ENCODE results near the gene CLPTM1L. TPM values are rescaled to one million over a fixed set of nuclear protein-coding genes. Genes with fewer than 3 reads are reported as not detected.

CLPTM1L gene
- total and polyA plus RNA-seq, 9 of the 15 experiments (the other 6 are each of a cell fraction or from before 2014, with no cell fraction given), result 3.5 to 217 (median 177) TPM

DNA sequence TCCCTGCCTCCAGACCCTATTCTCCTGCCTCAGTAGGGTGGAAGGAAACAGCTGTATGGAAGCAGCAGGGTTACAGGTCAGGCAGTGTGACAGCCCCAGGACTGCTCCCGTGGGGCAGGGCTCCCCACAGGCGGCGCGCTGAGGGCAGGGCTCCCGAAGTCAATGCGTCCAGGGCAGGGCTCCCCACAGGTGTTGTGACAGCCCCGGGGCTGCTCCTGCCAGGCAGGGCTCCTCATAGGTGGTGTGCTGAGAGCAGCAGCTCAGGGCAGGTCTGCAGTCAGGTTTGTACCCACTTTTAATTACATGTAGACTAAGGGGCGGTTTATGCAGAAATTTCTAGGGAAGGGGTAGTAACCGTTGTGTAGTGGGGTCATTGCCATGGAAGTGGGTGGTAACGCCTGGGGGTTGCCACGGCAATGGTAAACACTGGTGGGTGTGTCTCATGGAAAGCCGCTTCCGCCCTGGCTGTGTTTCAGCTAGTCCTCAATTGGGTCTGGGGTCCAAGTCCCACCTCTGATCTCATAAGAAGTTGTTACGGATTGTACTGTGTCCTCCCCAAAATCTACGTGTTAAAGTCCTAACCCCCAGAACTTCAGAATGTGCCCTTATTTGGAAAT lies 33.4 kb downstream of the CLPTM1L start (continued):
- TF ChIP-seq, protein P1, sequence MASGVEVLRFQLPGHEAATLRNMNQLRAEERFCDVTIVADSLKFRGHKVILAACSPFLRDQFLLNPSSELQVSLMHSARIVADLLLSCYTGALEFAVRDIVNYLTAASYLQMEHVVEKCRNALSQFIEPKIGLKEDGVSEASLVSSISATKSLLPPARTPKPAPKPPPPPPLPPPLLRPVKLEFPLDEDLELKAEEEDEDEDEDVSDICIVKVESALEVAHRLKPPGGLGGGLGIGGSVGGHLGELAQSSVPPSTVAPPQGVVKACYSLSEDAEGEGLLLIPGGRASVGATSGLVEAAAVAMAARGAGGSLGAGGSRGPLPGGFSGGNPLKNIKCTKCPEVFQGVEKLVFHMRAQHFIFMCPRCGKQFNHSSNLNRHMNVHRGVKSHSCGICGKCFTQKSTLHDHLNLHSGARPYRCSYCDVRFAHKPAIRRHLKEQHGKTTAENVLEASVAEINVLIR (CRISPR knock-in tag; IDR thresholded peaks at IDR 0.05), result no peak
- TF ChIP-seq NFE2L1 (tag; IDR thresholded peaks at IDR 0.05; ENCODE audit: borderline replicate concordance, low read depth) (no peak), PRPF4 (IDR thresholded peaks at IDR 0.05; ENCODE audit: insufficient read depth, low read depth, low read length, poor library complexity, severe bottlenecking) (no peak), ZNF507 (tag; conservative IDR thresholded peaks at IDR 0.05) (no peak), HDGF (IDR thresholded peaks at IDR 0.05) (no peak), ZKSCAN8 (CRISPR knock-in tag; IDR thresholded peaks at IDR 0.05) (no peak), NUFIP1 (IDR thresholded peaks at IDR 0.05; ENCODE audit: partially characterized antibody) (no peak)

DNA sequence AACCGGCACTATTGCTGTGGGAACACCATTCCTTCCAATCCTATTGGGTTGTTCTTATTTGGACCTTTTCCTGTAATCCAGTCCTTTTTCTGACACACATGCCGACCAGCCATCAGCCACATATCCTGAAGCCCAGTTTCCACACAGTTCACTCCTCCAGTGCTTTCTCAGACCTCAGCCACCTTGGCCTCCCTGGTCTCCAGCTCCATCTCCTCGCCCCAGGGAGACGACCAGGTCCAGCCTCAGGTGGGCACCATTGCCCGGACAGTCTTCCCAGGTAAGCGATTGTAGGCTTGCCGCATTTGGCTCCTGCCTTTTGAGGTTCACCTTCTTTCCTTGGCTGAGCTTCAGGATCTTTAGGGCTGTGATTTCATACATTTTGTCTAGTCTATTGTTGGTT lies 34.8 kb downstream of the CLPTM1L start:
- ATAC-seq (no peak), FAIRE-seq (no peak), DNase-seq (ENCODE audit: extremely low read depth in 1 of 4, low spot score in 3 of 4) (no peak)
- in situ Hi-C loops (cut with MboI), result no loop called here
- H3K4me2 ChIP-seq (ENCODE audit: insufficient read depth, low read length), result no peak overlapping the region
- no peak overlapping the region for H3K9ac ChIP-seq (ENCODE audit: insufficient read depth in 1 of 2, low read depth in 2 of 2, low read length in 2 of 2)
- no peak overlapping the region for H3K4me3 ChIP-seq
- peaks cover 29 to 52% of the 10 kb centered on the region in 2 experiments for H3K27me3 ChIP-seq (ENCODE audit: control insufficient read depth in 2 of 2, insufficient read depth in 2 of 2, low read length in 2 of 2)
- peaks cover 0 to 11% of the 10 kb centered on the region in 2 experiments; a peak in 1 of 5 replicates for H3K4me1 ChIP-seq (replicated peaks in 1 of 2; ENCODE audit: control insufficient read depth in 2 of 2, insufficient read depth in 2 of 2, low read length in 2 of 2)
- no peaks in the 10 kb centered on the region for H3K9me3 ChIP-seq (replicated peaks; ENCODE audit: control insufficient read depth, insufficient read depth, low read depth, low read length)
- H4K20me1 ChIP-seq (replicated peaks; ENCODE audit: control insufficient read depth, insufficient read depth, low read length), result peaks cover 6% of the 10 kb centered on the region; the same call in 1 of the 2 replicates
- no peaks in the 10 kb centered on the region for H3K9me1 ChIP-seq (ENCODE audit: control insufficient read depth, insufficient read depth, low read length)
- H2AFZ ChIP-seq (ENCODE audit: low read depth, low read length), result no peak overlapping the region
- ChIA-PET POLR2A (interaction anchor here (1.2 to 2.0 kb wide), 2 partner anchors 10 to 17 kb away, joined by 5 to 6 read pairs; no protein-coding TSS in a partner anchor), CTCF (ENCODE audit: low intra/inter-chr PET ratio) (no interaction called here)
- no peak overlapping the region for H3K27ac ChIP-seq (ENCODE audit: extremely low read depth, low read depth, low read length)
- no peaks in the 10 kb centered on the region for H3K79me2 ChIP-seq (ENCODE audit: control insufficient read depth, insufficient read depth, low read length)
- intact Hi-C loops (cut with micrococcal nuclease), result no loop called here
- WGBS (ENCODE audit: insufficient coverage, low coverage, missing lambda C conversion rate), result 2% methylated on average over 7 of the region's 7 CpGs
- BruUV-seq (replicated peaks), result no TSS peak
- H3K36me3 ChIP-seq (ENCODE audit: control insufficient read depth, insufficient read depth, low read length), result no peaks in the 10 kb centered on the region
- TF ChIP-seq, protein P2, sequence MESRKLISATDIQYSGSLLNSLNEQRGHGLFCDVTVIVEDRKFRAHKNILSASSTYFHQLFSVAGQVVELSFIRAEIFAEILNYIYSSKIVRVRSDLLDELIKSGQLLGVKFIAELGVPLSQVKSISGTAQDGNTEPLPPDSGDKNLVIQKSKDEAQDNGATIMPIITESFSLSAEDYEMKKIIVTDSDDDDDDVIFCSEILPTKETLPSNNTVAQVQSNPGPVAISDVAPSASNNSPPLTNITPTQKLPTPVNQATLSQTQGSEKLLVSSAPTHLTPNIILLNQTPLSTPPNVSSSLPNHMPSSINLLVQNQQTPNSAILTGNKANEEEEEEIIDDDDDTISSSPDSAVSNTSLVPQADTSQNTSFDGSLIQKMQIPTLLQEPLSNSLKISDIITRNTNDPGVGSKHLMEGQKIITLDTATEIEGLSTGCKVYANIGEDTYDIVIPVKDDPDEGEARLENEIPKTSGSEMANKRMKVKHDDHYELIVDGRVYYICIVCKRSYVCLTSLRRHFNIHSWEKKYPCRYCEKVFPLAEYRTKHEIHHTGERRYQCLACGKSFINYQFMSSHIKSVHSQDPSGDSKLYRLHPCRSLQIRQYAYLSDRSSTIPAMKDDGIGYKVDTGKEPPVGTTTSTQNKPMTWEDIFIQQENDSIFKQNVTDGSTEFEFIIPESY (CRISPR knock-in tag; IDR thresholded peaks at IDR 0.05), result no peak
- TF ChIP-seq CBX8 (IDR thresholded peaks at IDR 0.05; ENCODE audit: borderline replicate concordance, extremely low read depth, low read depth, low read length, poor library complexity, severe bottlenecking), result no peak
- no peak for TF ChIP-seq IRF2 (CRISPR knock-in tag; IDR thresholded peaks at IDR 0.05)
- no peak for TF ChIP-seq WHSC1 (IDR thresholded peaks at IDR 0.05; ENCODE audit: low read length)
- TF ChIP-seq ARNT (IDR thresholded peaks at IDR 0.05), result no peak
- 0 out of 2 replicates have a peak, but pooled peaks have one; percentile 2 for TF ChIP-seq ZNF121 (CRISPR knock-in tag; conservative IDR thresholded peaks at IDR 0.05)
- TF ChIP-seq, protein P3, sequence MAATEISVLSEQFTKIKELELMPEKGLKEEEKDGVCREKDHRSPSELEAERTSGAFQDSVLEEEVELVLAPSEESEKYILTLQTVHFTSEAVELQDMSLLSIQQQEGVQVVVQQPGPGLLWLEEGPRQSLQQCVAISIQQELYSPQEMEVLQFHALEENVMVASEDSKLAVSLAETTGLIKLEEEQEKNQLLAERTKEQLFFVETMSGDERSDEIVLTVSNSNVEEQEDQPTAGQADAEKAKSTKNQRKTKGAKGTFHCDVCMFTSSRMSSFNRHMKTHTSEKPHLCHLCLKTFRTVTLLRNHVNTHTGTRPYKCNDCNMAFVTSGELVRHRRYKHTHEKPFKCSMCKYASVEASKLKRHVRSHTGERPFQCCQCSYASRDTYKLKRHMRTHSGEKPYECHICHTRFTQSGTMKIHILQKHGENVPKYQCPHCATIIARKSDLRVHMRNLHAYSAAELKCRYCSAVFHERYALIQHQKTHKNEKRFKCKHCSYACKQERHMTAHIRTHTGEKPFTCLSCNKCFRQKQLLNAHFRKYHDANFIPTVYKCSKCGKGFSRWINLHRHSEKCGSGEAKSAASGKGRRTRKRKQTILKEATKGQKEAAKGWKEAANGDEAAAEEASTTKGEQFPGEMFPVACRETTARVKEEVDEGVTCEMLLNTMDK (IDR thresholded peaks at IDR 0.05; ENCODE audit: borderline replicate concordance, insufficient read depth, low read depth, low read length, poor library complexity, severe bottlenecking), result no peak
- TF ChIP-seq SIX5 (IDR thresholded peaks at IDR 0.05; ENCODE audit: borderline replicate concordance in 1 of 2, insufficient read depth in 1 of 2, low read depth in 1 of 2, low read length in 2 of 2), result no peak

Data from K562 (cell line).